ENCODE results near the gene CCR2.

DNA sequence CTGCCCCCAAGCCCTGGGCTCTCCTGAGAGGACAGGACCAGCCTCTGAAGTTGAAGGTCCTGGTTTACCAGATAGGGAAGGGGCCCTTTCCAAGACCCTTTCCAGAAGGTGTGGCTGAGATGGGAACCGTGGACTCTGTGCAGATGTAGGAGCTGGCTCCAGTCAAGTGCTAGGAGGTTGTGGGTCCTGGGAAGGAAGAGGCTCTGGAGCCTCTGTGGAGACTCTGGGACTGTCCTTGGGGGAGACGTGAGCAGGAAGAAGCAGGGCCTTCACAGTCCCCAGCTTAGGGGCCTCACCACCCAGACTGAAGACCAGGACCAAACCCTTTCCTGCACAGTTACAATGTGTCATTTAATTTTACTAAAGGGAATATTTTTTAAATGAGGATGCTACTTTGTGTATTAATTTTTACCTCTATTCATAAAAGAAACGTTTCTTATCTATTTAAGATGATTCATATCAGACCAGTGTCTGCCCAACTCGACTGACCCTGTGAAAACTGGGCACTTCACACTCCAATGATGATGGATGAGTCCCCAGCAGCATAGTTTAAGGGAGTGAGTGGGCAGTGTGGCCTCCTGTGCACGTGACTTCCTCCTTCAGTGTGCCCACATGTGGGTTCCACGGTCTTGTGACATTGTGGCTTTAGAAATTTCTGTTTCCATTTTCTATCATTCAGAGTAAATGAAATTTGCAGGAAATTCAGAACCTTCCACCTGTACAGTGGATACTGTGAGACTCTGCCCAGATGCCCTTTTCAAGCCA, 42.0 kb downstream of the CCR2 start:
- TF ChIP-seq, protein P1, sequence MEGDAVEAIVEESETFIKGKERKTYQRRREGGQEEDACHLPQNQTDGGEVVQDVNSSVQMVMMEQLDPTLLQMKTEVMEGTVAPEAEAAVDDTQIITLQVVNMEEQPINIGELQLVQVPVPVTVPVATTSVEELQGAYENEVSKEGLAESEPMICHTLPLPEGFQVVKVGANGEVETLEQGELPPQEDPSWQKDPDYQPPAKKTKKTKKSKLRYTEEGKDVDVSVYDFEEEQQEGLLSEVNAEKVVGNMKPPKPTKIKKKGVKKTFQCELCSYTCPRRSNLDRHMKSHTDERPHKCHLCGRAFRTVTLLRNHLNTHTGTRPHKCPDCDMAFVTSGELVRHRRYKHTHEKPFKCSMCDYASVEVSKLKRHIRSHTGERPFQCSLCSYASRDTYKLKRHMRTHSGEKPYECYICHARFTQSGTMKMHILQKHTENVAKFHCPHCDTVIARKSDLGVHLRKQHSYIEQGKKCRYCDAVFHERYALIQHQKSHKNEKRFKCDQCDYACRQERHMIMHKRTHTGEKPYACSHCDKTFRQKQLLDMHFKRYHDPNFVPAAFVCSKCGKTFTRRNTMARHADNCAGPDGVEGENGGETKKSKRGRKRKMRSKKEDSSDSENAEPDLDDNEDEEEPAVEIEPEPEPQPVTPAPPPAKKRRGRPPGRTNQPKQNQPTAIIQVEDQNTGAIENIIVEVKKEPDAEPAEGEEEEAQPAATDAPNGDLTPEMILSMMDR (conservative IDR thresholded peaks at IDR 0.05; ENCODE audit: low read length) = no peak
- TF ChIP-seq EZH2phosphoT487 (IDR thresholded peaks at IDR 0.05; ENCODE audit: borderline replicate concordance, low read depth, low read length) = no peak
